ENCODE measurements around the gene SP5.

SP5 gene

GRCh38 chr2:170742896-170743529, 27.9 kb downstream of the SP5 start:
- no peak overlapping the region for H3K56ac ChIP-seq (ENCODE audit: low read length)
- H4K5ac ChIP-seq (ENCODE audit: low read length) = no peak overlapping the region
- H3K4me1 ChIP-seq (ENCODE audit: control insufficient read depth, low read depth, low read length) = no peaks in the 10 kb centered on the region
- H3K23ac ChIP-seq (ENCODE audit: low read length) = no peak overlapping the region
- H3K27ac ChIP-seq (ENCODE audit: low read depth, low read length) = no peak overlapping the region
- H3K4ac ChIP-seq (ENCODE audit: low read depth, low read length) = no peak overlapping the region
- H3K18ac ChIP-seq (ENCODE audit: low read length) = no peak overlapping the region
- H2AK5ac ChIP-seq (ENCODE audit: low read length) = no peak overlapping the region
- no peak overlapping the region for H3K4me2 ChIP-seq (ENCODE audit: low read length)
- no peak overlapping the region for H4K8ac ChIP-seq (ENCODE audit: low read depth, low read length)
- H3K27me3 ChIP-seq (ENCODE audit: insufficient read depth, low read length, poor library complexity) = no peaks in the 10 kb centered on the region
- DNase-seq = no peak
- H2BK5ac ChIP-seq (ENCODE audit: low read length) = no peak overlapping the region
- no CpG with 5 or more reads among the region's 6 CpGs for WGBS (ENCODE audit: extremely low coverage, insufficient coverage, low lambda C conversion rate)
- H3K79me1 ChIP-seq (ENCODE audit: low read length) = no peaks in the 10 kb centered on the region
- H2BK120ac ChIP-seq (ENCODE audit: low read depth, low read length) = no peak overlapping the region
- no peaks in the 10 kb centered on the region for H3K36me3 ChIP-seq (ENCODE audit: control insufficient read depth, insufficient read depth, low read length)
- no peaks in the 10 kb centered on the region for H3K79me2 ChIP-seq (ENCODE audit: control insufficient read depth, insufficient read depth, low read length)
- H2BK15ac ChIP-seq (replicated peaks; ENCODE audit: low read depth) = no peak overlapping the region
- H3K4me3 ChIP-seq (ENCODE audit: low read length) = no peak overlapping the region
- H3K9ac ChIP-seq (ENCODE audit: low read length) = no peak overlapping the region

DNA sequence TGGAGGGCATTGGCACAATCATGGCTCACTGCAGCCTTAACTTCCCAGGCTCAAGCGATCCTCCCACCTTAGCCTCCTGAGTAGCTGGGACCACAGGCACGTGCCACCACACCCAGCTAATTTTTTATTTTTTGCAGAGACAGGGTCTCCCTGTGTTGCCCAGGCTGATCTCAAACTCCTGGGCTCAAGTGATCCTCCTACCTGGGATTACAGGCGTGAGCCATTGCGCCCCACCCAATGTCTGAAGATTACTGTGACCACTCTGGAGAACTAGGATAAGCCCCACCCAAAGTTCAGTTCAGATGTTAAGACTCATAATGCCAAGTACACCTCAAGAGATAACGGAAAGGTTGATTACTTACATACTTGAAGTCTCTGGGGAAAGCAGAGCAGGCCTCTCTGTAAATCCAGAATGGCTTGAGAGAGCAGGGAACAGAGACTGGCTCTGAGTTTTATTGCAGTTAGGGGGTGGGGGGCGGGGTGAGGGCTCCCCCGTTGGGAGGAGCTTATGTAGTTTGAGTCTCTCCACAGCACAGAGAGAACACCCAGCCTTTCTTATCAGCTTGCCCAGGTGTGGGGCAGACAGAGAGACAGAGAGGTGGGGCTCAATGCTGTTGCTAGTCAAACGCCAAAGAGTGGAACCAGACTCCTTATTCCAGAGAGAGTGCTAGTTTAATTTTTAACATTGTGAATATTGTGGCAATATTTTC, 28.5 kb downstream of the SP5 start:
- Histone ChIP-seq H2BK120ac (ENCODE audit: low read depth, low read length) (no peak overlapping the region), H3K27ac (ENCODE audit: low read depth, low read length) (no peak overlapping the region), H2AK5ac (ENCODE audit: low read length) (no peak overlapping the region), H3K4me1 (ENCODE audit: control insufficient read depth, low read depth, low read length) (no peaks in the 10 kb centered on the region), H4K8ac (ENCODE audit: low read depth, low read length) (no peak overlapping the region), H3K4me3 (ENCODE audit: low read length) (no peak overlapping the region), H2BK5ac (ENCODE audit: low read length) (no peak overlapping the region), H3K4me2 (ENCODE audit: low read length) (no peak overlapping the region), H4K5ac (ENCODE audit: low read length) (no peak overlapping the region), H3K36me3 (ENCODE audit: control insufficient read depth, insufficient read depth, low read length) (no peaks in the 10 kb centered on the region), H3K27me3 (ENCODE audit: insufficient read depth, low read length, poor library complexity) (no peaks in the 10 kb centered on the region), H3K23ac (ENCODE audit: low read length) (no peak overlapping the region), H3K79me1 (ENCODE audit: low read length) (no peaks in the 10 kb centered on the region), H3K9ac (ENCODE audit: low read length) (no peak overlapping the region), H2BK15ac (replicated peaks; ENCODE audit: low read depth) (no peak overlapping the region), H3K56ac (ENCODE audit: low read length) (no peak overlapping the region), H3K4ac (ENCODE audit: low read depth, low read length) (no peak overlapping the region), H3K79me2 (ENCODE audit: control insufficient read depth, insufficient read depth, low read length) (no peaks in the 10 kb centered on the region), H3K18ac (ENCODE audit: low read length) (peak overlapping the region; percentile 80)
- DNase-seq = no peak
- WGBS (ENCODE audit: extremely low coverage, insufficient coverage, low lambda C conversion rate) = no CpG with 5 or more reads among the region's 8 CpGs

- H3K36me3 ChIP-seq (ENCODE audit: control insufficient read depth, insufficient read depth, low read length) = no peaks in the 10 kb centered on the region
- H3K18ac ChIP-seq (ENCODE audit: low read length) = no peak overlapping the region
- no peak overlapping the region for H3K56ac ChIP-seq (ENCODE audit: low read length)
- no peak overlapping the region for H3K27ac ChIP-seq (ENCODE audit: low read depth, low read length)
- H3K4ac ChIP-seq (ENCODE audit: low read depth, low read length) = no peak overlapping the region
- H3K23ac ChIP-seq (ENCODE audit: low read length) = no peak overlapping the region
- H2BK5ac ChIP-seq (ENCODE audit: low read length) = no peak overlapping the region
- H3K79me1 ChIP-seq (ENCODE audit: low read length) = no peaks in the 10 kb centered on the region
- no peaks in the 10 kb centered on the region for H3K79me2 ChIP-seq (ENCODE audit: control insufficient read depth, insufficient read depth, low read length)
- WGBS (ENCODE audit: extremely low coverage, insufficient coverage, low lambda C conversion rate) = no CpG with 5 or more reads among the region's 14 CpGs
- no peak overlapping the region for H2BK15ac ChIP-seq (replicated peaks; ENCODE audit: low read depth)
- H2AK5ac ChIP-seq (ENCODE audit: low read length) = no peak overlapping the region
- H3K4me3 ChIP-seq (ENCODE audit: low read length) = no peak overlapping the region
- H3K4me1 ChIP-seq (ENCODE audit: control insufficient read depth, low read depth, low read length) = no peaks in the 10 kb centered on the region
- H3K4me2 ChIP-seq (ENCODE audit: low read length) = no peak overlapping the region
- no peak overlapping the region for H4K8ac ChIP-seq (ENCODE audit: low read depth, low read length)
- H4K5ac ChIP-seq (ENCODE audit: low read length) = no peak overlapping the region
- H3K27me3 ChIP-seq (ENCODE audit: insufficient read depth, low read length, poor library complexity) = no peaks in the 10 kb centered on the region
- H2BK120ac ChIP-seq (ENCODE audit: low read depth, low read length) = no peak overlapping the region
- DNase-seq = no peak
- no peak overlapping the region for H3K9ac ChIP-seq (ENCODE audit: low read length)
Observed at GRCh38 chr2:170744248-170745002, 29.3 kb downstream of the SP5 start.

GRCh38 chr2:170745305-170745704, 30.2 kb downstream of the SP5 start:
- Histone ChIP-seq H3K56ac (ENCODE audit: low read length) (no peak overlapping the region), H3K18ac (ENCODE audit: low read length) (no peak overlapping the region), H3K79me1 (ENCODE audit: low read length) (no peaks in the 10 kb centered on the region), H3K27me3 (ENCODE audit: insufficient read depth, low read length, poor library complexity) (no peaks in the 10 kb centered on the region), H3K9ac (ENCODE audit: low read length) (no peak overlapping the region), H2AK5ac (ENCODE audit: low read length) (no peak overlapping the region), H3K4me3 (ENCODE audit: low read length) (no peak overlapping the region), H2BK120ac (ENCODE audit: low read depth, low read length) (no peak overlapping the region), H4K8ac (ENCODE audit: low read depth, low read length) (no peak overlapping the region), H3K79me2 (ENCODE audit: control insufficient read depth, insufficient read depth, low read length) (no peaks in the 10 kb centered on the region), H2BK15ac (replicated peaks; ENCODE audit: low read depth) (no peak overlapping the region), H3K4me1 (ENCODE audit: control insufficient read depth, low read depth, low read length) (no peaks in the 10 kb centered on the region), H2BK5ac (ENCODE audit: low read length) (no peak overlapping the region), H3K36me3 (ENCODE audit: control insufficient read depth, insufficient read depth, low read length) (no peaks in the 10 kb centered on the region), H3K4me2 (ENCODE audit: low read length) (no peak overlapping the region), H3K4ac (ENCODE audit: low read depth, low read length) (no peak overlapping the region), H3K27ac (ENCODE audit: low read depth, low read length) (no peak overlapping the region), H4K5ac (ENCODE audit: low read length) (no peak overlapping the region), H3K23ac (ENCODE audit: low read length) (no peak overlapping the region)
- DNase-seq = no peak
- no CpG with 5 or more reads among the region's 6 CpGs for WGBS (ENCODE audit: extremely low coverage, insufficient coverage, low lambda C conversion rate)

DNA sequence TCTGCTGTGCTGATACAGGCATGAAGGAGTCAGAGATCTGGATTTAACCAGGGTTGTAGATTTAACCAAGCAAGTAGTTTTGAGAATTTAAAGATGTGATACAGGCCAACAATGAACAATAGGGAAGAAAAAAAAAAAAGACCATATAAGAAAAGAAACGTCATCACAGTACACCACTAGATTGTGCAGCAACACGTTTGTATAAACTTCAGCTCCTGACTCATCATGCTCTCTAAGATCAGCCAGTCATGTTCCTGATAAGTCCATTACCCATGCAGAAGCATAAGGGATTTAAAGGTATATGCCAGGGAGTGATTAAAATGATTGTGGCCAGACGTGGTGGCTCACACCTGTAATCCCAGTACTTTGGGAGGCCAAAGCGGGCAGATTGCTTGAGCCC, 32.8 kb downstream of the SP5 start:
- Histone ChIP-seq H3K18ac (ENCODE audit: low read length) (no peak overlapping the region), H2BK15ac (replicated peaks; ENCODE audit: low read depth) (no peak overlapping the region), H2BK120ac (ENCODE audit: low read depth, low read length) (no peak overlapping the region), H3K23ac (ENCODE audit: low read length) (no peak overlapping the region), H3K36me3 (ENCODE audit: control insufficient read depth, insufficient read depth, low read length) (no peaks in the 10 kb centered on the region), H3K27me3 (ENCODE audit: insufficient read depth, low read length, poor library complexity) (no peaks in the 10 kb centered on the region), H2BK5ac (ENCODE audit: low read length) (no peak overlapping the region), H3K4me1 (ENCODE audit: control insufficient read depth, low read depth, low read length) (no peaks in the 10 kb centered on the region), H3K4ac (ENCODE audit: low read depth, low read length) (no peak overlapping the region), H4K5ac (ENCODE audit: low read length) (no peak overlapping the region), H3K79me2 (ENCODE audit: control insufficient read depth, insufficient read depth, low read length) (no peaks in the 10 kb centered on the region), H3K4me2 (ENCODE audit: low read length) (no peak overlapping the region), H3K27ac (ENCODE audit: low read depth, low read length) (no peak overlapping the region), H3K79me1 (ENCODE audit: low read length) (no peaks in the 10 kb centered on the region), H2AK5ac (ENCODE audit: low read length) (no peak overlapping the region), H3K9ac (ENCODE audit: low read length) (no peak overlapping the region), H4K8ac (ENCODE audit: low read depth, low read length) (no peak overlapping the region), H3K56ac (ENCODE audit: low read length) (no peak overlapping the region), H3K4me3 (ENCODE audit: low read length) (no peak overlapping the region)
- no CpG with 5 or more reads among the region's 4 CpGs for WGBS (ENCODE audit: extremely low coverage, insufficient coverage, low lambda C conversion rate)
- no peak for DNase-seq
